Esophagus muscularis mucosa (tissue), 4 donors: ENCODE results near the gene NUP43. TPM values are rescaled to one million over a fixed set of nuclear protein-coding genes. Genes with fewer than 3 reads are reported as not detected.

ENCODE experiments used
- DNase-seq: peaks from one replicate; pipeline ENCODE4 v3.0.0-alpha.2; 2017; ENCODE audit errors: extremely low spot score
- H3K27ac ChIP-seq, 4 donors: fragments of 200-600 bp; sonication (generic); replicated peaks in 1 of 4; 1 replicate in 3 of 4; 2 replicates in 1 of 4; pipeline ENCODE4 v1.5.1; 2016 to 2019; ENCODE audit warnings: mild to moderate bottlenecking in 1 of 4
- H3K27me3 ChIP-seq, 4 donors: fragments of 200-600 bp; sonication (generic); one replicate each; pipeline versions ENCODE4 v1.5.1 to v1.6.0; 2016 to 2019
- H3K36me3 ChIP-seq, 4 donors: fragments of 200-600 bp; sonication (generic); one replicate each; pipeline ENCODE4 v1.5.1; 2016 to 2019
- H3K4me1 ChIP-seq, 4 donors: fragments of 200-600 bp; sonication (generic); one replicate each; pipeline ENCODE4 v1.5.1; 2016 to 2019
- H3K4me3 ChIP-seq, 4 donors: fragments of 200-600 bp; sonication (generic); 1 replicate in 2 of 4; 2 replicates in 2 of 4; pipeline ENCODE4 v1.5.1; 2016 to 2019; ENCODE audit warnings: mild to moderate bottlenecking in 4 of 4, moderate library complexity in 1 of 4
- H3K9me3 ChIP-seq, 4 donors: fragments of 200-600 bp; sonication (generic); 1 replicate in 3 of 4; 2 replicates in 1 of 4; pipeline ENCODE4 v1.5.1; 2016 to 2019
- EP300 ChIP-seq: sonication (generic); formaldehyde crosslinking; IDR thresholded peaks from one replicate; pipeline ENCODE4 v1.6.1; 2017; ENCODE audit warnings: antibody characterized with exemption
- POLR2A ChIP-seq: fragments of 450-650 bp; IDR thresholded peaks from one replicate; pipeline ENCODE4 v1.6.1; 2017; ENCODE audit warnings: antibody characterized with exemption, moderate library complexity, mild to moderate bottlenecking, low read depth
- POLR2AphosphoS5 ChIP-seq, 2 donors: sonication (generic); formaldehyde crosslinking; IDR thresholded peaks; one replicate each; pipeline ENCODE4 v1.6.1; 2017; ENCODE audit warnings: antibody characterized with exemption in 2 of 2
- WGBS: methylation state at CpG from one replicate; pipeline ENCODE4 v1.1.5; 2018; 5-methylcytosine and 5-hydroxymethylcytosine counted together
- intact Hi-C: fragments of 100-400 bp; cut with DNase I; formaldehyde crosslinking; loops from one replicate; pipeline ENCODE4 v1.15.1; 2023
- total RNA-seq, 4 donors: library from RNA; depleted of rRNA; stranded (reverse); fragments of >200 nt; gene quantifications; one replicate each; pipeline versions ENCODE4 v1.1.0 to v1.2.1, GENCODE V29; 2016
- TF ChIP-seq, protein P1 (sequence below), 3 experiments: fragments of 200-600 bp in 2 of 3; fragments of 450-650 bp in 1 of 3; sonication (generic) in 2 of 3; IDR thresholded peaks; one replicate each; pipeline ENCODE4 v1.5.1; 2017 to 2019; ENCODE audit warnings: antibody characterized with exemption in 3 of 3, mild to moderate bottlenecking in 2 of 3, moderate library complexity in 1 of 3

The NUP43 gene
- 10 to 100 TPM in 3 of 4 donors, 1 to 10 TPM in 1; 9.2 to 15.4 (median 11.5) TPM for total RNA-seq

- Histone ChIP-seq H3K9me3 (no peaks in the 10 kb centered on the region), H3K27me3 (no peaks in the 10 kb centered on the region), H3K4me1 (peaks cover 22 to 44% (median 40%) of the 10 kb centered on the region in 4 donors), H3K4me3 (peak within 1 kb of the TSS; percentile 71 to 84 (median 84)), H3K36me3 (peaks cover 15 to 27% (median 21%) of the 10 kb centered on the region in 4 donors), H3K27ac (peak within 1 kb of the TSS; percentile 67 to 87 (median 80))
- 19% methylated on average over 13 of the region's 41 CpGs for WGBS
- intact Hi-C loops: no loop called here
- peak; percentile 96 for DNase-seq
- TF ChIP-seq POLR2A (no peak), POLR2AphosphoS5 (IDR thresholded peaks at IDR 0.05) (peak; percentile 83 to 92), EP300 (no peak)
- TF ChIP-seq, protein P1, sequence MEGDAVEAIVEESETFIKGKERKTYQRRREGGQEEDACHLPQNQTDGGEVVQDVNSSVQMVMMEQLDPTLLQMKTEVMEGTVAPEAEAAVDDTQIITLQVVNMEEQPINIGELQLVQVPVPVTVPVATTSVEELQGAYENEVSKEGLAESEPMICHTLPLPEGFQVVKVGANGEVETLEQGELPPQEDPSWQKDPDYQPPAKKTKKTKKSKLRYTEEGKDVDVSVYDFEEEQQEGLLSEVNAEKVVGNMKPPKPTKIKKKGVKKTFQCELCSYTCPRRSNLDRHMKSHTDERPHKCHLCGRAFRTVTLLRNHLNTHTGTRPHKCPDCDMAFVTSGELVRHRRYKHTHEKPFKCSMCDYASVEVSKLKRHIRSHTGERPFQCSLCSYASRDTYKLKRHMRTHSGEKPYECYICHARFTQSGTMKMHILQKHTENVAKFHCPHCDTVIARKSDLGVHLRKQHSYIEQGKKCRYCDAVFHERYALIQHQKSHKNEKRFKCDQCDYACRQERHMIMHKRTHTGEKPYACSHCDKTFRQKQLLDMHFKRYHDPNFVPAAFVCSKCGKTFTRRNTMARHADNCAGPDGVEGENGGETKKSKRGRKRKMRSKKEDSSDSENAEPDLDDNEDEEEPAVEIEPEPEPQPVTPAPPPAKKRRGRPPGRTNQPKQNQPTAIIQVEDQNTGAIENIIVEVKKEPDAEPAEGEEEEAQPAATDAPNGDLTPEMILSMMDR (IDR thresholded peaks at IDR 0.05): peak; percentile 51 to 75 (median 66)
Observed at GRCh38 chr6:149746147-149746946, at the start of gene NUP43. TSS of gene NUP43 (minus strand) at chr6:149746529. CDS start at chr6:149746495, 34 bp downstream.

GRCh38 chr6:149783551-149783950, 37.2 kb upstream of the NUP43 start:
- intact Hi-C loops: no loop called here
- Histone ChIP-seq H3K9me3 (no peaks in the 10 kb centered on the region), H3K27me3 (no peaks in the 10 kb centered on the region), H3K4me3 (no peak overlapping the region), H3K4me1 (no peaks in the 10 kb centered on the region), H3K36me3 (peaks cover 0 to 16% (median 8%) of the 10 kb centered on the region in 4 donors), H3K27ac (no peak overlapping the region)
- no peak for DNase-seq
- TF ChIP-seq EP300 (no peak), POLR2AphosphoS5 (IDR thresholded peaks at IDR 0.05) (no peak), POLR2A (no peak)
- TF ChIP-seq, protein P1 (IDR thresholded peaks at IDR 0.05): no peak
- WGBS: 83% methylated on average over 3 of the region's 3 CpGs

DNA sequence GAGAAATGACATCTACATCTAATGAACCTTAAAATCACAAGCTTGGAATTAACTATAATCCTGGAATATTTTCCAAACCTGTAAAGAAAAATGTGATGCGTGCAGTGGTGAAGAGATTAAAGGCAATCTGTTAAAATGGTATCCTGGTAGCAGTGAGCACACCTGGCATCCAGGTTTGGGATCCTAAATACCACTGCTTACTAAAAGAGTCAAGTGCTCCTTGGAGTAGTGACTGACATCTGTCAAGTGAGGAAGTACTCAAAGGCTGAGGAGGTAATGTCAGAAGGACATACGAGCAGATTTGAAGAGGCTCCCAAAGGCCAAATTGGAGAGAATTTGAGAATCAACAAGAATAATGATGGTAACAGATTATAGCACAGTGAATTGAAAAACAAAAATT, 36.0 kb upstream of the NUP43 start:
- no peak overlapping the region for H3K4me3 ChIP-seq
- TF ChIP-seq EP300 (no peak), POLR2AphosphoS5 (IDR thresholded peaks at IDR 0.05) (no peak), POLR2A (no peak)
- TF ChIP-seq, protein P1 (IDR thresholded peaks at IDR 0.05): no peak
- no peaks in the 10 kb centered on the region for H3K27me3 ChIP-seq
- peaks cover 0 to 25% (median 8%) of the 10 kb centered on the region in 4 donors for H3K36me3 ChIP-seq
- H3K9me3 ChIP-seq: no peaks in the 10 kb centered on the region
- no peaks in the 10 kb centered on the region for H3K4me1 ChIP-seq
- intact Hi-C loops: no loop called here
- DNase-seq: no peak
- H3K27ac ChIP-seq: no peak overlapping the region
- 90% methylated on average over 2 of the region's 2 CpGs for WGBS

DNA sequence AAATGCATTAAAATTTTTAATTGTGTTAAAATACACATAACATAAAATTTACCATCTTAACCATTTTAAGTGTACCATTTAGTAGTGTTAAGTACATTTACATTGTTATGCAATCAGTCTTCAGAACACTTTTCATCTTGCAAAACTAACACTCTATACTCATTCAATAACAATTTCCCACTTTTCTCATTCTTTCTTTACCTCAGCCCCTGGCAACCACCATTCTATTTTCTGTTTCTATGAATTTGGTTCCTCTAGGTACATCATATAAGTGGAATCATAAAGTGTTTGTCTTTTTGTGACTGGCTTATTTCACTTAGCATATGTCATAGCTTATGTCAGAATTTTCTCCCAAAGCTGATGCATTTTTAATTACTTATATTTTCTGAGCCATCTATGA, 35.4 kb upstream of the NUP43 start:
- Histone ChIP-seq H3K9me3 (no peaks in the 10 kb centered on the region), H3K4me3 (no peak overlapping the region), H3K36me3 (peaks cover 0 to 30% (median 10%) of the 10 kb centered on the region in 4 donors), H3K27ac (no peak overlapping the region), H3K27me3 (no peaks in the 10 kb centered on the region), H3K4me1 (no peaks in the 10 kb centered on the region)
- no peak for DNase-seq
- intact Hi-C loops: no loop called here
- TF ChIP-seq POLR2AphosphoS5 (IDR thresholded peaks at IDR 0.05) (no peak), POLR2A (no peak), EP300 (no peak)
- TF ChIP-seq, protein P1 (IDR thresholded peaks at IDR 0.05): no peak
